Ramos (cell line): ENCODE results near the gene ARHGAP40.
"Not testable (repeated sequence)": the region's sequence is repeated elsewhere in the genome, so short reads cannot be mapped to it uniquely, and the experiment has no call there.

Experiments used
- in situ Hi-C: fragments of 300-500 bp; cut with MboI; formaldehyde crosslinking; loops from one replicate; pipeline ENCODE4 v1.14.3; 2022; ENCODE audit warnings: low sequenced_read_pairs; ENCODE audit not compliant: unreplicated experiment

ARHGAP40 gene

GRCh38 chr20:38585404-38586180 is 16.0 kb upstream of the ARHGAP40 start:
- in situ Hi-C loops: no loop called here

GRCh38 chr20:38586181-38586525 is 15.5 kb upstream of the ARHGAP40 start:
- in situ Hi-C loops: no loop called here

GRCh38 chr20:38588303-38588702 is 13.3 kb upstream of the ARHGAP40 start:
- in situ Hi-C loops: no loop called here

GRCh38 chr20:38589351-38589750 is 12.3 kb upstream of the ARHGAP40 start:
- in situ Hi-C loops: no loop called here

- in situ Hi-C loops: no loop called here
These were observed 11.5 kb upstream of the ARHGAP40 start for GRCh38 chr20:38589967-38590675.

GRCh38 chr20:38590676-38591473 is 10.7 kb upstream of the ARHGAP40 start:
- in situ Hi-C loops: no loop called here

GRCh38 chr20:38591474-38592410 is 9.9 kb upstream of the ARHGAP40 start:
- in situ Hi-C loops: no loop called here

GRCh38 chr20:38592411-38592790 is 9.2 kb upstream of the ARHGAP40 start:
- in situ Hi-C loops: not testable (repeated sequence)

- in situ Hi-C loops: not testable (repeated sequence)
These were observed 7.3 kb upstream of the ARHGAP40 start for GRCh38 chr20:38594281-38594680.

GRCh38 chr20:38595886-38596285 is 5.7 kb upstream of the ARHGAP40 start:
- in situ Hi-C loops: not testable (repeated sequence)

- in situ Hi-C loops: no loop called here
These were observed 2.2 kb upstream of the ARHGAP40 start for GRCh38 chr20:38599410-38599882.

- in situ Hi-C loops: no loop called here
These were observed 1.6 kb upstream of the ARHGAP40 start for GRCh38 chr20:38600057-38600456.

GRCh38 chr20:38602185-38602581 is 574 bp downstream of the ARHGAP40 start:
- in situ Hi-C loops: no loop called here

- in situ Hi-C loops: no loop called here
These were observed 1.7 kb downstream of the ARHGAP40 start for GRCh38 chr20:38603286-38603685.

GRCh38 chr20:38604873-38605303 is 3.3 kb downstream of the ARHGAP40 start:
- in situ Hi-C loops: no loop called here

- in situ Hi-C loops: no loop called here
These were observed 5.7 kb downstream of the ARHGAP40 start for GRCh38 chr20:38607351-38607750.

- in situ Hi-C loops: no loop called here
These were observed 6.6 kb downstream of the ARHGAP40 start for GRCh38 chr20:38608188-38608587.

- in situ Hi-C loops: no loop called here
These were observed 8.2 kb downstream of the ARHGAP40 start for GRCh38 chr20:38609815-38610214.

- in situ Hi-C loops: no loop called here
These were observed 8.9 kb downstream of the ARHGAP40 start for GRCh38 chr20:38610521-38610920.
